Mesendoderm (in vitro differentiated cells): ENCODE results near the gene SEZ6L.

Experiments used
- DNase-seq: peaks from one replicate; pipeline ENCODE4 v3.0.0; 2013
- H2AK5ac ChIP-seq: 2 replicates; pipeline ENCODE4 v1.6.1; 2013; ENCODE audit warnings: low read length, inconsistent platforms
- H2BK120ac ChIP-seq: 2 replicates; pipeline ENCODE4 v1.6.1; 2013; ENCODE audit warnings: low read depth, mild to moderate bottlenecking, low read length, moderate library complexity, mixed read lengths
- H2BK15ac ChIP-seq: replicated peaks from 2 replicates; pipeline ENCODE4 v1.6.1; 2013; ENCODE audit warnings: low read depth, mild to moderate bottlenecking, moderate library complexity
- H2BK5ac ChIP-seq: 2 replicates; pipeline ENCODE4 v1.6.1; 2013; ENCODE audit warnings: low read length, inconsistent platforms
- H3K18ac ChIP-seq: 2 replicates; pipeline ENCODE4 v1.6.1; 2013; ENCODE audit warnings: mild to moderate bottlenecking, low read length, mixed read lengths
- H3K23ac ChIP-seq: one replicate; pipeline ENCODE4 v1.6.1; 2013; ENCODE audit warnings: low read length
- H3K27ac ChIP-seq: 2 replicates; pipeline ENCODE4 v1.5.1; 2013; ENCODE audit warnings: low read depth, mild to moderate bottlenecking, inconsistent platforms, low read length, moderate library complexity
- H3K27me3 ChIP-seq: 2 replicates; pipeline ENCODE4 v1.6.1; 2013; ENCODE audit warnings: low read length, control low read depth, mild to moderate bottlenecking, inconsistent platforms; ENCODE audit not compliant: insufficient read depth, poor library complexity
- H3K36me3 ChIP-seq: 2 replicates; pipeline ENCODE4 v1.6.1; 2013; ENCODE audit warnings: low read length, inconsistent platforms; ENCODE audit not compliant: control insufficient read depth, insufficient read depth
- H3K4ac ChIP-seq: one replicate; pipeline ENCODE4 v1.6.1; 2013; ENCODE audit warnings: low read depth, mild to moderate bottlenecking, low read length, moderate library complexity
- H3K4me1 ChIP-seq: 2 replicates; pipeline ENCODE4 v1.6.1; 2013; ENCODE audit warnings: low read depth, low read length, inconsistent platforms; ENCODE audit not compliant: control insufficient read depth
- H3K4me2 ChIP-seq: 2 replicates; pipeline ENCODE4 v1.6.1; 2013; ENCODE audit warnings: low read length
- H3K4me3 ChIP-seq: 2 replicates; pipeline ENCODE4 v1.5.1; 2013; ENCODE audit warnings: mild to moderate bottlenecking, low read length
- H3K56ac ChIP-seq: one replicate; pipeline ENCODE4 v1.6.1; 2013; ENCODE audit warnings: low read length
- H3K79me1 ChIP-seq: 2 replicates; pipeline ENCODE4 v1.6.1; 2013; ENCODE audit warnings: low read length, inconsistent platforms
- H3K79me2 ChIP-seq: 2 replicates; pipeline ENCODE4 v1.6.1; 2013; ENCODE audit warnings: mild to moderate bottlenecking, low read length; ENCODE audit not compliant: control insufficient read depth, insufficient read depth
- H3K9ac ChIP-seq: 2 replicates; pipeline ENCODE4 v1.6.1; 2013; ENCODE audit warnings: low read length, inconsistent platforms
- H4K5ac ChIP-seq: one replicate; pipeline ENCODE4 v1.6.1; 2013; ENCODE audit warnings: low read length
- H4K8ac ChIP-seq: one replicate; pipeline ENCODE4 v1.6.1; 2013; ENCODE audit warnings: low read depth, mild to moderate bottlenecking, control low read depth, low read length, moderate library complexity
- WGBS: extraction: QIAGEN DNeasy Blood & Tissue Kit; methylation state at CpG from one replicate; pipeline ENCODE4 v1.1.7; 2013; ENCODE audit warnings: low lambda C conversion rate, missing lambda C conversion rate; ENCODE audit not compliant: insufficient coverage; ENCODE audit errors: extremely low coverage; 5-methylcytosine and 5-hydroxymethylcytosine counted together

Gene SEZ6L

DNA sequence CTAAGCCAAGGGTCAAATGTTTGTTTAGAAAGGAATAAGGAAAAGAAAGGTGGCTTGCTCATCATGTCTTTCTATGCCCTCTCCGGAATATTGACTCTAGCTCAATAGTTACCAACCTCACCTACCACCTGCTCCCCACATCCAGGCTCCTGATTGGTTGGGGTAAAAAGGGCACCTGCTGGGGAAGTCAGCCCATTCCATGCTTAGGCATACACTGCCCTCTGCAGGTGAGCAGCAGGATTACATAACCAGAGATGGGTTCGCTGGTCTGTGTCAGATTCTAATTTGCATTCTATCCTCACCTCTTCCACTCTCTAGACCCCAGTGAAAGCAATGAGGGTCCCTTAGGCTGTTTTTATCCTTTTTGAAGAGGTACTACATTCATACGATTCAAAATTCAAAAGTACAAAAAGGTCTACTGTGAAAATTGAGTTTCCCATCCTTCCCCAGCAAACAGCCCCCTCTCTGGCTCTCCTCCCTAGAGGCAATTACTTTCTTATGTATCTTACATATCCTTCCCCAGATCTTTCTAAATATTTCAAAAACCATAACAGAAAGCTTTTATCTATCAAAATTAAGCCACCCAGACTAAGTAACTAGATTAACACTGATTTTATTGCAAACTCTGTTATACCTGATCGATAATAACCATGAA, 161.8 kb downstream of the SEZ6L start:
- Histone ChIP-seq H2BK120ac (no peak overlapping the region), H3K56ac (no peak overlapping the region), H3K4me1 (no peaks in the 10 kb centered on the region), H3K27me3 (no peaks in the 10 kb centered on the region), H3K23ac (no peak overlapping the region), H2BK15ac (no peak overlapping the region), H3K36me3 (no peaks in the 10 kb centered on the region), H3K9ac (no peak overlapping the region), H3K79me1 (no peaks in the 10 kb centered on the region), H3K18ac (no peak overlapping the region), H4K8ac (no peak overlapping the region), H3K4me2 (no peak overlapping the region), H2BK5ac (no peak overlapping the region), H3K4ac (no peak overlapping the region), H3K27ac (no peak overlapping the region), H4K5ac (no peak overlapping the region), H2AK5ac (no peak overlapping the region), H3K79me2 (no peaks in the 10 kb centered on the region), H3K4me3 (no peak overlapping the region)
- WGBS, result no CpG with 5 or more reads among the region's 4 CpGs
- peak; percentile 86 for DNase-seq

DNA sequence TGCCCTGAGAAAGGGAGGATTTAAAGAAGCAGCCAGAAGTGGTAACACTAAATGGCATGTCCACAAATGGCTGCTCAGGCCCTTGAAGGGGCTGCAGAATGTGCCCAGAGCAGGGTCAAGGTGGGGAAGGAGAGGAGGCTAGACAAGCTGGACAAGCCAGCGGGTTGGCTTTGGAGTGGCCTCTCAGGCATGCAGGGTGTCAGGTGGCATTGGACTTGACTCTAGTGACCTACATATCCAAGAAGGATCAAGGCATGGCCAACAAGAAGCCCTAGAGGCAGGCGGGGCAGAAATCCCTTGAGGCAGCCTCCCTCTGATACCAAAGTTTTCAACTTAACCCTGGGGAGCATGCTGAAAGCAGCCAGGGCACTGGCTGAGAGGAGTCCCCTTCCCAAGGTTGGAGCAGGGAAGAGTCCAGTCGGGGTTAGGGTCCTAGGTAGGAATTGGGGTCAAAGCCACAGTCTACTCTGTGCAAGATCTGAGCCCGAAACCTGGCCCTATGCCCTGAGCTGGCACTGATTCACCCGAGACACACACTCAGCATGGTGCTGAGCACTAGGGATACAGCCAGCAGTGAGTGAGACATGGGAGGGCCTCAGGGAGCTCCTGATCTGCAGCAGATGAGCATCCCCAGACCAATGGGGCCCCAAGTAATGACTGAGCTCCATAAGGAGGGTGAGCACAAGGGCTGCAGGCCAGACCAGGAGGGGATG, 164.0 kb downstream of the SEZ6L start:
- Histone ChIP-seq H3K4me3 (no peak overlapping the region), H2BK15ac (no peak overlapping the region), H3K4ac (no peak overlapping the region), H2AK5ac (no peak overlapping the region), H4K8ac (no peak overlapping the region), H3K79me1 (no peaks in the 10 kb centered on the region), H2BK120ac (no peak overlapping the region), H3K27me3 (no peaks in the 10 kb centered on the region), H2BK5ac (no peak overlapping the region), H3K27ac (no peak overlapping the region), H3K56ac (no peak overlapping the region), H3K4me2 (no peak overlapping the region), H3K18ac (no peak overlapping the region), H3K4me1 (no peaks in the 10 kb centered on the region), H3K23ac (no peak overlapping the region), H4K5ac (no peak overlapping the region), H3K36me3 (no peaks in the 10 kb centered on the region), H3K79me2 (no peaks in the 10 kb centered on the region), H3K9ac (no peak overlapping the region)
- no CpG with 5 or more reads among the region's 5 CpGs for WGBS
- no peak for DNase-seq

DNA sequence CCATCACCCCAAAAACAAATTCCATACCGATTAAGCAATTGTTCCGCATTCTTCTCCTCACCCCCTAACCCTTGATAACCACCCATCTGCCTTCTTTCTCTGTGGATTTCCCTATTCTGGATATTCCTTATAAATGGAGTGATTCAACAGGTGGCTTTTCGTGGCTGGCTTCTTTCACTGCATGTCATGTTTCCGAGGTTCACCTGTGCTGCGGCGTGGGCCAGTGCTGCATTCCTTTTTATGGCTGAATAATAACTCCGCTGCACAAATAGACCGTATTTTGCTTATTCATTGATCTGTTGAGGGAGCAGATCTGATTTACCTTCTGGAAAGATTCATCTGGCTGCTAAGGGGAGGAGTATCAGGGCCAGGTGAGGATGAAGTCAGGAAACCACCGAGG, 165.0 kb downstream of the SEZ6L start:
- Histone ChIP-seq H3K56ac (no peak overlapping the region), H2BK15ac (no peak overlapping the region), H3K79me2 (no peaks in the 10 kb centered on the region), H3K4me2 (no peak overlapping the region), H4K8ac (no peak overlapping the region), H3K9ac (no peak overlapping the region), H3K27me3 (no peaks in the 10 kb centered on the region), H3K4me1 (no peaks in the 10 kb centered on the region), H3K4ac (no peak overlapping the region), H2BK120ac (no peak overlapping the region), H2BK5ac (no peak overlapping the region), H2AK5ac (no peak overlapping the region), H4K5ac (no peak overlapping the region), H3K79me1 (no peaks in the 10 kb centered on the region), H3K27ac (no peak overlapping the region), H3K4me3 (no peak overlapping the region), H3K36me3 (no peaks in the 10 kb centered on the region), H3K23ac (no peak overlapping the region), H3K18ac (no peak overlapping the region)
- DNase-seq, result no peak
- 100% methylated on average over 2 of the region's 9 CpGs for WGBS

DNA sequence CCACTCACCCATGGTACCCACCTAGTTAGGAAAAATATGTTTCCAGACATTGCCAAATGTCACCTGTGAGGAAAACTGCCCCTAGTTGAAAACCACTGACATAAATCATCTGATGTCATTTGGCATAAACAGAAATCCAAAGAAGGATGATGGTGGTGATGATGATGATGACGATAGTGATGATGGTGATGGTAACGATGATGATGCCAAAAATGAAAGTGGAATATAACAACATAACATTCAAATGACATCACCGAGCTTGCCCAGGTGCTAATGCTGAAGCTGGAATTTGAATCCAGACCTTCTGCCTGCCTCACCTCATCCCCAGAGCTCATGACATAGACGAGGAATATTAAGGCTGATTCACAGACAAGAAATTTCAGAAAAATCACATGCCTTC, 167.5 kb downstream of the SEZ6L start:
- no peak overlapping the region for H3K18ac ChIP-seq
- H3K27me3 ChIP-seq, result no peaks in the 10 kb centered on the region

DNA sequence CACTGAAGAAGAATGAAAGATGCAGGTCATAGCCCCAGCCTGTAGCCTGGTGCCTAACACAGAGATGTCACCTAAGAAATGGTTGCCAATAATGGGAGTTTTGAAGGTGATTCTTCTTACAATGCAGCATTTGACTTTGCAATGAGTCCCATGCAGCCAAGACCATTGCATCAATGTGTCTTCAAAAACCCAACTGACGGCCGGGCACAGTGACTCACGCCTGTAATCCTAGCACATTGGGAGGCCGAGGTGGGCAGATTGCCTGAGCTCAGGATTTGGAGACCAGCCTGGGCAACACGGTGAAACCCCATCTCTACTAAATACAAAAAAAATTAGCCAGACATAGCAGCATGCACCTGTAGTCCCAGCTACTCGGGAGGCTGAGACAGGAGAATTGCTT, 170.5 kb downstream of the SEZ6L start:
- Histone ChIP-seq H4K8ac (no peak overlapping the region), H3K27me3 (no peaks in the 10 kb centered on the region), H3K4ac (no peak overlapping the region), H2AK5ac (no peak overlapping the region), H3K27ac (no peak overlapping the region), H3K56ac (no peak overlapping the region), H3K4me2 (no peak overlapping the region), H3K79me1 (no peaks in the 10 kb centered on the region), H2BK15ac (no peak overlapping the region), H3K23ac (no peak overlapping the region), H3K79me2 (no peaks in the 10 kb centered on the region), H2BK5ac (no peak overlapping the region), H3K18ac (no peak overlapping the region), H4K5ac (no peak overlapping the region), H3K4me1 (no peaks in the 10 kb centered on the region), H2BK120ac (no peak overlapping the region), H3K36me3 (no peaks in the 10 kb centered on the region), H3K4me3 (no peak overlapping the region), H3K9ac (no peak overlapping the region)
- no peak for DNase-seq
- no CpG with 5 or more reads among the region's 6 CpGs for WGBS

More for the DNA sequence above, 167.5 kb downstream of the SEZ6L start:
- no peak overlapping the region for H3K23ac ChIP-seq
- H2BK15ac ChIP-seq, result no peak overlapping the region
- no peak overlapping the region for H2BK5ac ChIP-seq
- no peak overlapping the region for H3K4me3 ChIP-seq
- H3K9ac ChIP-seq, result no peak overlapping the region
- H4K8ac ChIP-seq, result no peak overlapping the region
- no peak overlapping the region for H2BK120ac ChIP-seq
- H4K5ac ChIP-seq, result no peak overlapping the region
- no peaks in the 10 kb centered on the region for H3K36me3 ChIP-seq
- H3K27ac ChIP-seq, result no peak overlapping the region
- no peaks in the 10 kb centered on the region for H3K4me1 ChIP-seq
- H2AK5ac ChIP-seq, result no peak overlapping the region
- no peak overlapping the region for H3K4me2 ChIP-seq
- no peaks in the 10 kb centered on the region for H3K79me1 ChIP-seq
- no peak overlapping the region for H3K56ac ChIP-seq
- H3K4ac ChIP-seq, result no peak overlapping the region
- no peaks in the 10 kb centered on the region for H3K79me2 ChIP-seq
- no CpG with 5 or more reads among the region's 4 CpGs for WGBS
- DNase-seq, result no peak
